ENCODE results near the gene PML.

Gene PML

DNA sequence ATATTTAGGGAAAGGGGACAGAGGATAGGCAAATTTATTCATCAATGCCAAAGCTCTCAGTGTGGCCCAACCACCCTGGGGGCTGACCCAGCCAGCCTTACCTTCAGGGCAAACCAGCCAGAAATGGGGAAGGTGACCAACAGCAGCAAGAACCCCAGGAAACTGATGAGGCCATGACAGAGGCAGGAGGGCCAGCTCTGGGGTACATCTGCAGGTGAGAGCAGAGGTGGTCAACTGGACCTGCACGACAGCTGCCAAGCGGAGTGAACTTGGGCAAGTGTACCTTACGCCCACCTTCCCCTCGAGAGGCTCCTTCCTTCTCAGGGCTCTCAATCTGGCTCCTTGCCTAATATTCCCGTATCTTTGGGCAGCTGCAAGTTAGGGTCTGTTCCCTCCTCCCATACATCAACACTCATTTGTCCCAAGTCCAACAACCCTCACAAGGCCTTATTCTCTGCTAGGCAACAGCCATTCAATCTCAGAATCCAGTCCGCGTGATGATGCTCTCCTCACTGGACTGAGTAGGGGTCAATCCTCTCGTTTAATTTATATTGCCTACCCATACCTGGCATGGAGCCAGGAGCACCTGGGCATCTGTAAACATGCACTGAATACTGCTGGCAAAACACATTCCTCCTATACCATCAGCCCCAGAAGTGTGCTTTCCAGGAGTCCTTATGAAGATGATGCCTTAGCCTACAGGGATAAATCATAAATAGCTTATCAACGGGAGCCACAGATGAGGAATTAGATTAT, 4.1 kb upstream of the PML start (continued):
- TF ChIP-seq, protein P1, sequence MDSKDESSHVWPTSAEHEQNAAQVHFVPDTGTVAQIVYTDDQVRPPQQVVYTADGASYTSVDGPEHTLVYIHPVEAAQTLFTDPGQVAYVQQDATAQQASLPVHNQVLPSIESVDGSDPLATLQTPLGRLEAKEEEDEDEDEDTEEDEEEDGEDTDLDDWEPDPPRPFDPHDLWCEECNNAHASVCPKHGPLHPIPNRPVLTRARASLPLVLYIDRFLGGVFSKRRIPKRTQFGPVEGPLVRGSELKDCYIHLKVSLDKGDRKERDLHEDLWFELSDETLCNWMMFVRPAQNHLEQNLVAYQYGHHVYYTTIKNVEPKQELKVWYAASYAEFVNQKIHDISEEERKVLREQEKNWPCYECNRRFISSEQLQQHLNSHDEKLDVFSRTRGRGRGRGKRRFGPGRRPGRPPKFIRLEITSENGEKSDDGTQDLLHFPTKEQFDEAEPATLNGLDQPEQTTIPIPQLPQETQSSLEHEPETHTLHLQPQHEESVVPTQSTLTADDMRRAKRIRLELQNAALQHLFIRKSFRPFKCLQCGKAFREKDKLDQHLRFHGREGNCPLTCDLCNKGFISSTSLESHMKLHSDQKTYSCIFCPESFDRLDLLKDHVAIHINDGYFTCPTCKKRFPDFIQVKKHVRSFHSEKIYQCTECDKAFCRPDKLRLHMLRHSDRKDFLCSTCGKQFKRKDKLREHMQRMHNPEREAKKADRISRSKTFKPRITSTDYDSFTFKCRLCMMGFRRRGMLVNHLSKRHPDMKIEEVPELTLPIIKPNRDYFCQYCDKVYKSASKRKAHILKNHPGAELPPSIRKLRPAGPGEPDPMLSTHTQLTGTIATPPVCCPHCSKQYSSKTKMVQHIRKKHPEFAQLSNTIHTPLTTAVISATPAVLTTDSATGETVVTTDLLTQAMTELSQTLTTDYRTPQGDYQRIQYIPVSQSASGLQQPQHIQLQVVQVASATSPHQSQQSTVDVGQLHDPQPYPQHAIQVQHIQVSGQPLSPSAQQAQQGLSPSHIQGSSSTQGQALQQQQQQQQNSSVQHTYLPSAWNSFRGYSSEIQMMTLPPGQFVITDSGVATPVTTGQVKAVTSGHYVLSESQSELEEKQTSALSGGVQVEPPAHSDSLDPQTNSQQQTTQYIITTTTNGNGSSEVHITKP (tag by site-specific recombination; IDR thresholded peaks at IDR 0.05), result no peak
- TF ChIP-seq ZNF350 (tag by site-specific recombination; IDR thresholded peaks at IDR 0.05) (no peak), ZNF37A (tag by site-specific recombination; IDR thresholded peaks at IDR 0.05) (no peak), ZNF660 (tag by site-specific recombination; IDR thresholded peaks at IDR 0.05) (no peak), ZNF341 (tag by site-specific recombination; IDR thresholded peaks at IDR 0.05; ENCODE audit: low read depth) (no peak), ZEB2 (tag by site-specific recombination; IDR thresholded peaks at IDR 0.05) (no peak), ZNF19 (tag by site-specific recombination; IDR thresholded peaks at IDR 0.05; ENCODE audit: low read depth) (no peak), RBAK (tag by site-specific recombination; IDR thresholded peaks at IDR 0.05) (no peak)

DNA sequence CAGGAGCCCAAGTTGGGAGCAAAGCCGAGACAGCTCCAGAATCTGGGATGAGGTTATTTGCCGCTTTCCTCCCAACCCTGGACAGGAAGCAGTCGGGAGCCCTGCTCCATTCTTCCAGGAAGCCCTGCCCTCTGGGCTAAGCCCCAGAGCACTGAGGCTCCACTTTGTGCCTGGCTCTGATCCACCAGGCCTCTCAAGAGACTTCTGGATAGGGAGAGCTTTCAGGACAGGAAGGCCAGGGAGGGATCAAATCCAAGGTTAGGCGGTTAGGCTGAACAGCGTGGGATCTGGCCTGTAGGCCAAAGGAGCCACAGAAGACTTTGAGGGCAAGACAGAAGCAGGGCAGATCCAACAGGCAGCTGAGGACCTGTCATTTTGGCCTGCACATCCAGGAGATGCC, 3.3 kb upstream of the PML start:
- no peak overlapping the region for H3K27ac ChIP-seq (ENCODE audit: extremely low read depth, low read depth, low read length)

DNA sequence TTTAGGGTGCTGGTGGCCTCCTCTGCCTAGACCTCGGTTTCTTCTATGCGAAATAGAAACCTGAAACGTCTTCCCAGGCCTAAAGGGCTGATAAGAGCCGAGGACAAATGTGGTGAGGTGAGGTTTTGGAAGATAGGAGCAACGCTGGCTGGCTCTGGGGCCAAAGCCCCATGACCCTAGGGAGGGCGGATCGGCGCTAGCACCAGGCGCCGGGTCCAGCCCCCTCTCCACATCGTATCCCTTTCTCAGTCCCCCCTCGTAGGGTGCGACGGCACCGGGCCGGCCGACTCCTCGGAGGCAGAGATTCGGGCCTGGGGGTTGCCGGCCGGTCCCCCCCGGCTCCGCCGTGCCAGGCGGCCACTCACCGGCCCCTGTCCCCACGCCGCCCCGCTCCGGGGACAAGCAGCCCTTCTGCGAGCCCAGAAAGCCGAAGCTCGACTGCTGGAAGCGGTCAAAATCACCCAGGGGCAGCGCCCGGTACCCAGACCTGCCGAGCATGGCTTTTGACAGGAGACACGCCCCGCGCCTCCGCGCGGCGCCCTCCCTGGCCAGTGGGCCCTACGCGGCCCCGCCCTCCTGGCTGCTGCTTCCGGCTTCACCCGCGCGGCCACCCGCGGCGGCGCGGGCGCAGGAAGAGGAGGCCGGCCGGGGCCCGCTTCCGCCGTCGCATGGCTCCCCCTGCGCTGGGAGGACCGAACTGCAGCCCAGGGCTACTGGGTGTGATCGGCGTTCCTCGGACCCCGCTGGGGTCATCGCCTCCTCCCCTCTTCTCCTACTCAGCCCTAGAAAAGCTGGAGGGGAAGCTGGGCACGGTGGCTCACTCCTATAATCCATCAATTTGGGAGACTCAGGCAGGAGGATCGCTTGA, 2.6 kb upstream of the PML start, which contains the start of gene STOML1:
Gene STOML1, minus strand, starts transcription at position 570 of the 868 bp plus-strand sequence. Its CDS starts 72 bp downstream, at position 498.
- CTCF ChIA-PET, result interaction anchor here (0.5 to 9.0 kb wide), 20 partner anchors 9 to 1031 kb away, joined by 3 to 118 read pairs (median 3); partner anchors contain the start of gene PPCDC
- POLR2A ChIA-PET, result interaction anchor here (0.5 kb wide), 1 partner anchor 574 kb away, joined by 4 read pairs; no protein-coding TSS in a partner anchor
- Histone ChIP-seq H3K4me1 (ENCODE audit: control insufficient read depth, insufficient read depth, low read length) (peaks cover 9% of the 10 kb centered on the region; the same call in 1 of the 2 replicates), H3K9me3 (ENCODE audit: control insufficient read depth, insufficient read depth, low read depth, low read length) (no peaks in the 10 kb centered on the region), H3K27ac (ENCODE audit: extremely low read depth, low read depth, low read length) (no peak within 1 kb of the TSS), H3K4me3 (ENCODE audit: low read depth, low read length) (peak within 1 kb of the TSS; percentile 66), H3K36me3 (ENCODE audit: control insufficient read depth in 2 of 2, insufficient read depth in 1 of 2, low read length in 2 of 2) (peaks cover 0 to 7% of the 10 kb centered on the region in 2 experiments; a peak in 1 of 3 replicates)
- TF ChIP-seq, protein P2, sequence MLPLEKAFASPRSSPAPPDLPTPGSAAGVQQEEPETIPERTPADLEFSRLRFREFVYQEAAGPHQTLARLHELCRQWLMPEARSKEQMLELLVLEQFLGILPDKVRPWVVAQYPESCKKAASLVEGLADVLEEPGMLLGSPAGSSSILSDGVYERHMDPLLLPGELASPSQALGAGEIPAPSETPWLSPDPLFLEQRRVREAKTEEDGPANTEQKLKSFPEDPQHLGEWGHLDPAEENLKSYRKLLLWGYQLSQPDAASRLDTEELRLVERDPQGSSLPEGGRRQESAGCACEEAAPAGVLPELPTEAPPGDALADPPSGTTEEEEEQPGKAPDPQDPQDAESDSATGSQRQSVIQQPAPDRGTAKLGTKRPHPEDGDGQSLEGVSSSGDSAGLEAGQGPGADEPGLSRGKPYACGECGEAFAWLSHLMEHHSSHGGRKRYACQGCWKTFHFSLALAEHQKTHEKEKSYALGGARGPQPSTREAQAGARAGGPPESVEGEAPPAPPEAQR (tag by site-specific recombination; IDR thresholded peaks at IDR 0.05), result 0 out of 2 replicates have a peak, but pooled peaks have one; percentile 61
- no peak for TF ChIP-seq ZNF626 (tag by site-specific recombination; IDR thresholded peaks at IDR 0.05)
- TF ChIP-seq ZNF37A (tag by site-specific recombination; IDR thresholded peaks at IDR 0.05), result no peak; the same call in 1 of the 2 replicates
- TF ChIP-seq, protein P3, sequence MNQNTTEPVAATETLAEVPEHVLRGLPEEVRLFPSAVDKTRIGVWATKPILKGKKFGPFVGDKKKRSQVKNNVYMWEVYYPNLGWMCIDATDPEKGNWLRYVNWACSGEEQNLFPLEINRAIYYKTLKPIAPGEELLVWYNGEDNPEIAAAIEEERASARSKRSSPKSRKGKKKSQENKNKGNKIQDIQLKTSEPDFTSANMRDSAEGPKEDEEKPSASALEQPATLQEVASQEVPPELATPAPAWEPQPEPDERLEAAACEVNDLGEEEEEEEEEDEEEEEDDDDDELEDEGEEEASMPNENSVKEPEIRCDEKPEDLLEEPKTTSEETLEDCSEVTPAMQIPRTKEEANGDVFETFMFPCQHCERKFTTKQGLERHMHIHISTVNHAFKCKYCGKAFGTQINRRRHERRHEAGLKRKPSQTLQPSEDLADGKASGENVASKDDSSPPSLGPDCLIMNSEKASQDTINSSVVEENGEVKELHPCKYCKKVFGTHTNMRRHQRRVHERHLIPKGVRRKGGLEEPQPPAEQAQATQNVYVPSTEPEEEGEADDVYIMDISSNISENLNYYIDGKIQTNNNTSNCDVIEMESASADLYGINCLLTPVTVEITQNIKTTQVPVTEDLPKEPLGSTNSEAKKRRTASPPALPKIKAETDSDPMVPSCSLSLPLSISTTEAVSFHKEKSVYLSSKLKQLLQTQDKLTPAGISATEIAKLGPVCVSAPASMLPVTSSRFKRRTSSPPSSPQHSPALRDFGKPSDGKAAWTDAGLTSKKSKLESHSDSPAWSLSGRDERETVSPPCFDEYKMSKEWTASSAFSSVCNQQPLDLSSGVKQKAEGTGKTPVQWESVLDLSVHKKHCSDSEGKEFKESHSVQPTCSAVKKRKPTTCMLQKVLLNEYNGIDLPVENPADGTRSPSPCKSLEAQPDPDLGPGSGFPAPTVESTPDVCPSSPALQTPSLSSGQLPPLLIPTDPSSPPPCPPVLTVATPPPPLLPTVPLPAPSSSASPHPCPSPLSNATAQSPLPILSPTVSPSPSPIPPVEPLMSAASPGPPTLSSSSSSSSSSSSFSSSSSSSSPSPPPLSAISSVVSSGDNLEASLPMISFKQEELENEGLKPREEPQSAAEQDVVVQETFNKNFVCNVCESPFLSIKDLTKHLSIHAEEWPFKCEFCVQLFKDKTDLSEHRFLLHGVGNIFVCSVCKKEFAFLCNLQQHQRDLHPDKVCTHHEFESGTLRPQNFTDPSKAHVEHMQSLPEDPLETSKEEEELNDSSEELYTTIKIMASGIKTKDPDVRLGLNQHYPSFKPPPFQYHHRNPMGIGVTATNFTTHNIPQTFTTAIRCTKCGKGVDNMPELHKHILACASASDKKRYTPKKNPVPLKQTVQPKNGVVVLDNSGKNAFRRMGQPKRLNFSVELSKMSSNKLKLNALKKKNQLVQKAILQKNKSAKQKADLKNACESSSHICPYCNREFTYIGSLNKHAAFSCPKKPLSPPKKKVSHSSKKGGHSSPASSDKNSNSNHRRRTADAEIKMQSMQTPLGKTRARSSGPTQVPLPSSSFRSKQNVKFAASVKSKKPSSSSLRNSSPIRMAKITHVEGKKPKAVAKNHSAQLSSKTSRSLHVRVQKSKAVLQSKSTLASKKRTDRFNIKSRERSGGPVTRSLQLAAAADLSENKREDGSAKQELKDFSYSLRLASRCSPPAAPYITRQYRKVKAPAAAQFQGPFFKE (tag by site-specific recombination; IDR thresholded peaks at IDR 0.05; ENCODE audit: borderline replicate concordance), result no peak

More for the DNA sequence above, 3.3 kb upstream of the PML start:
- CTCF ChIA-PET, result interaction anchor here (0.5 to 9.0 kb wide), 8 partner anchors 10 to 1032 kb away, joined by 3 to 118 read pairs (median 3); partner anchors contain the start of gene PPCDC
- TF ChIP-seq, protein P2 (tag by site-specific recombination; IDR thresholded peaks at IDR 0.05), result no peak
- TF ChIP-seq SP2 (tag by site-specific recombination; IDR thresholded peaks at IDR 0.05) (peak; percentile 33), ZNF335 (tag by site-specific recombination; conservative IDR thresholded peaks at IDR 0.05) (peak; percentile 96), ZBTB17 (tag by site-specific recombination; IDR thresholded peaks at IDR 0.05) (0 out of 2 replicates have a peak, but pooled peaks have one; percentile 36)
- TF ChIP-seq, protein P4, sequence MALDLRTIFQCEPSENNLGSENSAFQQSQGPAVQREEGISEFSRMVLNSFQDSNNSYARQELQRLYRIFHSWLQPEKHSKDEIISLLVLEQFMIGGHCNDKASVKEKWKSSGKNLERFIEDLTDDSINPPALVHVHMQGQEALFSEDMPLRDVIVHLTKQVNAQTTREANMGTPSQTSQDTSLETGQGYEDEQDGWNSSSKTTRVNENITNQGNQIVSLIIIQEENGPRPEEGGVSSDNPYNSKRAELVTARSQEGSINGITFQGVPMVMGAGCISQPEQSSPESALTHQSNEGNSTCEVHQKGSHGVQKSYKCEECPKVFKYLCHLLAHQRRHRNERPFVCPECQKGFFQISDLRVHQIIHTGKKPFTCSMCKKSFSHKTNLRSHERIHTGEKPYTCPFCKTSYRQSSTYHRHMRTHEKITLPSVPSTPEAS (tag by site-specific recombination; IDR thresholded peaks at IDR 0.05), result no peak
- no peaks in the 10 kb centered on the region for H3K9me3 ChIP-seq (ENCODE audit: control insufficient read depth, insufficient read depth, low read depth, low read length)
- H3K36me3 ChIP-seq (ENCODE audit: control insufficient read depth in 2 of 2, insufficient read depth in 1 of 2, low read length in 2 of 2), result peaks cover 0 to 7% of the 10 kb centered on the region in 2 experiments; a peak in 1 of 3 replicates
- peaks cover 9% of the 10 kb centered on the region; the same call in 1 of the 2 replicates for H3K4me1 ChIP-seq (ENCODE audit: control insufficient read depth, insufficient read depth, low read length)
- H3K4me3 ChIP-seq (ENCODE audit: low read depth, low read length), result no peak overlapping the region; the same call in 1 of the 2 replicates
- POLR2A ChIA-PET, result no interaction called here
